Right lobe of liver (tissue), 4 donors: ENCODE results near the gene ADTRP.

Experiments
- POLR2A ChIP-seq: fragments of 450-650 bp; IDR thresholded peaks from one replicate; pipeline ENCODE4 v1.6.1; 2017; ENCODE audit warnings: antibody characterized with exemption, mild to moderate bottlenecking
- TF ChIP-seq, protein P1 (sequence below), 4 donors: fragments of 200-600 bp in 3 of 4; fragments of 450-650 bp in 1 of 4; IDR thresholded peaks; one replicate each; pipeline versions ENCODE4 v1.5.1 to v1.8.0; 2016 to 2022; ENCODE audit warnings: antibody characterized with exemption in 4 of 4, mild to moderate bottlenecking in 2 of 4
- donor health status: DM: no; HTN: no; CAD: no.
- donor health status: DM: no; HTN: no; CAD: no.
- donor health status: DM: no; HTN: yes; CAD: no.

DNA sequence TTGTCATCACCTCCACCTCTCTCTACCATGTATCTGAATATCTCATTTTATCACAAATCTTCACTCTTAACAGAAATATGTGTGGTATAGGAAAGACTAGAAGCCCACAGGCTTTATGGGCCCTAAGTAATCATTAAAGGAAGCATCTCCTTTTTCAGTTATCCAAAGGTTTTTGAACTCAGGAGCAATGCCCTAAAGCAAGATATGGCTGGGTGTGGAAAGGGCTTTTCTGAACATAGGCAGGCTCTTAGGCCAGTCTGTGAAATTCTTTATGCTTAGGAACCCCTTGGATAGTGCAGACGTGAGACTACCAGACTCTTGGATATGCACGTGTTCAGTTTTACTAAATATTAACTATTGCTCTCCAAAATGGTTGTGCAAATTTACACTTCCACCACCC, 99.5 kb downstream of the ADTRP start:
- TF ChIP-seq, protein P1, sequence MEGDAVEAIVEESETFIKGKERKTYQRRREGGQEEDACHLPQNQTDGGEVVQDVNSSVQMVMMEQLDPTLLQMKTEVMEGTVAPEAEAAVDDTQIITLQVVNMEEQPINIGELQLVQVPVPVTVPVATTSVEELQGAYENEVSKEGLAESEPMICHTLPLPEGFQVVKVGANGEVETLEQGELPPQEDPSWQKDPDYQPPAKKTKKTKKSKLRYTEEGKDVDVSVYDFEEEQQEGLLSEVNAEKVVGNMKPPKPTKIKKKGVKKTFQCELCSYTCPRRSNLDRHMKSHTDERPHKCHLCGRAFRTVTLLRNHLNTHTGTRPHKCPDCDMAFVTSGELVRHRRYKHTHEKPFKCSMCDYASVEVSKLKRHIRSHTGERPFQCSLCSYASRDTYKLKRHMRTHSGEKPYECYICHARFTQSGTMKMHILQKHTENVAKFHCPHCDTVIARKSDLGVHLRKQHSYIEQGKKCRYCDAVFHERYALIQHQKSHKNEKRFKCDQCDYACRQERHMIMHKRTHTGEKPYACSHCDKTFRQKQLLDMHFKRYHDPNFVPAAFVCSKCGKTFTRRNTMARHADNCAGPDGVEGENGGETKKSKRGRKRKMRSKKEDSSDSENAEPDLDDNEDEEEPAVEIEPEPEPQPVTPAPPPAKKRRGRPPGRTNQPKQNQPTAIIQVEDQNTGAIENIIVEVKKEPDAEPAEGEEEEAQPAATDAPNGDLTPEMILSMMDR (IDR thresholded peaks at IDR 0.05), result no peak
- TF ChIP-seq POLR2A, result no peak
